Measurements from ENCODE around the gene CDK6.

GRCh38 chr7:92790992-92791391 is 45.4 kb downstream of the CDK6 start:
- TF ChIP-seq, protein P1, sequence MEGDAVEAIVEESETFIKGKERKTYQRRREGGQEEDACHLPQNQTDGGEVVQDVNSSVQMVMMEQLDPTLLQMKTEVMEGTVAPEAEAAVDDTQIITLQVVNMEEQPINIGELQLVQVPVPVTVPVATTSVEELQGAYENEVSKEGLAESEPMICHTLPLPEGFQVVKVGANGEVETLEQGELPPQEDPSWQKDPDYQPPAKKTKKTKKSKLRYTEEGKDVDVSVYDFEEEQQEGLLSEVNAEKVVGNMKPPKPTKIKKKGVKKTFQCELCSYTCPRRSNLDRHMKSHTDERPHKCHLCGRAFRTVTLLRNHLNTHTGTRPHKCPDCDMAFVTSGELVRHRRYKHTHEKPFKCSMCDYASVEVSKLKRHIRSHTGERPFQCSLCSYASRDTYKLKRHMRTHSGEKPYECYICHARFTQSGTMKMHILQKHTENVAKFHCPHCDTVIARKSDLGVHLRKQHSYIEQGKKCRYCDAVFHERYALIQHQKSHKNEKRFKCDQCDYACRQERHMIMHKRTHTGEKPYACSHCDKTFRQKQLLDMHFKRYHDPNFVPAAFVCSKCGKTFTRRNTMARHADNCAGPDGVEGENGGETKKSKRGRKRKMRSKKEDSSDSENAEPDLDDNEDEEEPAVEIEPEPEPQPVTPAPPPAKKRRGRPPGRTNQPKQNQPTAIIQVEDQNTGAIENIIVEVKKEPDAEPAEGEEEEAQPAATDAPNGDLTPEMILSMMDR (conservative IDR thresholded peaks at IDR 0.05 in 1 of 2, IDR thresholded peaks at IDR 0.05 in 1 of 2; ENCODE audit: extremely low read depth in 1 of 2, insufficient read depth in 1 of 2, low read depth in 1 of 2, low read length in 2 of 2): no peak
- TF ChIP-seq EZH2 (IDR thresholded peaks at IDR 0.05; ENCODE audit: borderline replicate concordance, low read length): no peak

Measured in mammary epithelial cell (primary cell).